Epidermal melanocyte (primary cell): Measurements from ENCODE around the gene SAXO1.
"Not testable (repeated sequence)": the region's sequence is repeated elsewhere in the genome, so short reads cannot be mapped to it uniquely, and the experiment has no call there.

Experiments used
- DNase-seq: peaks from one replicate; pipeline ENCODE4 v3.0.0; 2011; ENCODE audit warnings: low spot score; ENCODE audit not compliant: insufficient read length

Gene SAXO1

DNA sequence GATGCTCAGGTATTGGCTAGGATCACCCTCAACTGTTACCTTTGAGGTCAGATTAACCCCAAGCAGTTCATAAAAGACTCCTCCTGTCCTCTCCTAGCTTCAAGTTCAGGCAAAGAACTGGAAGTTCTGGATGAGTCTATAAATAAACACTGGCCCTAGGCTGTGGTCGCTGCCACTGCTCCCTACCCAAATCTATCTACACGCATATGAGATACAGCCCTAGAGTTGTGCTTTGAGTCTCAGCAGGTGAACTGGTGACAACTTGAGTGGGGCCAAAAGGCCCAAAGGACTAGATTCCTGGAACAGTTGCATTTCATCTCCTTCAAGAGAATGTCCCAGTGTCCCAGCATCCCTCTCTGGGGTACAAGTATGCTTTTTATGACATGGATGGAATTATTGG is 62.6 kb downstream of the SAXO1 start:
- DNase-seq, result no peak

DNA sequence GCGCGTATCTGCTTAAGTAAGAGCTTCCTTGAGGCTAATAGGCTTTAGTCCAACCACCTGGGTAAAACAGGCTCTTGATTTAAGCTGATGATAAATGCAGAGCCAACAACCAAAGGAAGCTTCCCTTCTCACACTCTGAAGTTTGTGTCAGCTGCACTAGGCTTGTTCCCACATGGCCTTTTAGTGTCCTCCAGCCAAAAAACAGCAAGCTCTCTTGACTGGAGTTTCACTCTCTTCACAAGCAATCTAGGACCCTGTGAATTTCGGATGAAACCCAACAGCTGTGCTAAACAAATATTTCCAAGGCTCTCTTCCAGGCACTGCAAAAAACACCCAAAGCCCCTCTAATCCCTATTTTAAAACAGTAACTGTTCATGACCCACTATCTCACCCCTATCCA is 63.9 kb downstream of the SAXO1 start:
- DNase-seq, result no peak

DNA sequence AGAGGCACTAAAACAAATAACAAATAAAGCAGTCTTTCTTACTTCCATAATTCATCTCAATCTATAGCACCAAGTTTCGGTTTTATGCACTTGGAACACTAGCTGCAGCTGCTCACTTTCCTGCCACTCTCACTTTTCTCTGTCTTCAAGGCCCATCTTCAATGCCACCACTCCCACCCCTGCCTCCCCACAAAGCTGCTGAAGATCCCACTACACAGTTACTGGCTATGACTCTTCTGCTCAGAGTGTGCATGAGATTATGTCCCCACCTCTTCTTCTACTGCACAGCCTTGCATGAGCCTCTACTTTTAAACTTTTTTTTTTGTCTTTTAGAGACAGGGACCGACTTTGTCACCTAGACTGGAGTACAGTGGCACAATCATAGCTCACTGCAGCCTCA is 77.4 kb downstream of the SAXO1 start:
- DNase-seq, result no peak

DNA sequence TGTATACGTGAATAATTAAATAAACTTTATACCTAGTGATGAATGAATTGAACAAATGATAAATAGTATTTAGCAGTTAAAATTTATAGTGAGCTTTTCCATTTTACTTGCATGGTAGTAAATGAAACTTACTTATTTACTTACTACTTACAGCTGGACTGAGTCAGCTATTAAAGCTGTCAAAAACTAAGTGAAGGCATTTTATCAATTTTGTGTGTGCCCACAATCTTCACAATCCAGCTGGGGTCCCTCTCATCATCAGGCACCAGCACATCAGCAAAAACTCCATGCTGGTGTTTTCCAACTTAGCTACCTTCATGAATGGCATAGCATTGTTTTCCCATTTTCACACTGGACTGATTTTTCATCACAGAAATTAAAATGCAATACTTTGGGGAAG is 81.1 kb downstream of the SAXO1 start:
- DNase-seq, result no peak

DNA sequence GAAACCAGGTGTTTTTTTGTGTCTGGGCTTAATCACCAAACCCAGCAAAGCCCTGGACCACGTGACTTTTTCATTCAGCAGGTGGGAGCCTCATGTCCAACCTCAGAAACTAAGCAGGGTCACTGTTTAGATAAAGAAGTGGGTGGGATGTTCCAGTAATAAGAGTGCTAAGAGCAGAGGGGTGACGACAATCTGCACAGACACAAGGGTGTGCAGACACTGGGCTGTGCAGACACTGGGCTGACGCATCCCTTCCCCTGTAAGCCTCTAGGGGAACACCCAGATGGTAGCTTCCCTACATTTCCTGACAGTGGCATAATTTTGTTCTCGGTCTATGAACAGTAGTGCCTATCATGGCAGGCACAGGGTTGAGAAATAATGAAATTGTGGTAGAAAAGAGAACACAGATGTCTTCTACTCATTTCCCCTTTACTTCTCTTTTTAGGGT is 85.1 kb downstream of the SAXO1 start:
- no peak for DNase-seq

DNA sequence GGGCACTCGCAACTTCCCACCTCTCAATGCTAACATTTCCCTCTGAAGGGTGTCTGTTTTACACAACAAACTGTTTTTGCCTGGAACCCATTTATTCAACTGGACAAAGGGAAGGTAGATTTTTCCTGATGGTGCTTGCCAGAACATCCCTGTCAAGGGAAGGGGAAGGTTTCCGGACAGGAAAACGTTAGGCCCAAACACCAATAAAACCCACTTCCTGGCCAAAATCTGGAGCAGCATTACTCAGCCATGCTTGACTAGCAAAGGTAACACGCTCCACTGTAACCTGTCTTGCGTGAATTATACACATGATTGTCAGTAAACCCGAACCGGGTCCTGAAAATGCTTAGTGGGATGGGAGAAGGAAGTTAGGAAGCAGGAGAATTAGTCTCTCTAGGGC is 90.2 kb downstream of the SAXO1 start:
- DNase-seq, result no peak

DNA sequence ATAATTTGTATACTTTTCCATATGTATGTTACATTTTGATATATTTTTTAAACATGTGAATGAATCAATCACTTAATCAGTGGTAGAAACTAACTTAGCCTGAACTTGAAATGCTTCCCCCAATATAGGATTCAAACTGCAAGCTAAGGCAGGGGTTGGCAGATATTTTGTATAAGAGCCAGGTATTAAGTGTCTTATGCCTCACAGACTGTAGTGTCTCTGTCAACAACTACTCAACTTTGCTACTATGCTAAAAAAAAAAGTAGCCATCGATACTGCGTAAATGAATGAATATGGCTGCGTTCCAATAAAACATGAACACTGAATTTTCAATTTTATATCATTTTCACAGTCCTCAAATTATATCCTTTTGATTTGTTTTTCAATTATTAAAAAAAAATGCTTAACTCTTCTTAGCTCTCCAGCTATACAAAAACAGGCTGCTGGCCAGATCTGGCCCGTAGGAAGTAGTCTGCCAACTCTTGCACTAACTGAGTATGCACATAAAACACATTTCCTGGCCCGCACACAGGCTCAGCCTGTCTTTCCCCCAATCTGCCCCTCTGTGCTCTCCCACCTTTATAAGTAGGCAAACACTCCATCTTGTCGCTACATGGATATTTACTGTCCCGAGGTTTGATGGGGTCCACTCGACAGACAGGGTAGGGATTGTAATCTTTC is 91.8 kb downstream of the SAXO1 start:
- DNase-seq, result no peak

DNA sequence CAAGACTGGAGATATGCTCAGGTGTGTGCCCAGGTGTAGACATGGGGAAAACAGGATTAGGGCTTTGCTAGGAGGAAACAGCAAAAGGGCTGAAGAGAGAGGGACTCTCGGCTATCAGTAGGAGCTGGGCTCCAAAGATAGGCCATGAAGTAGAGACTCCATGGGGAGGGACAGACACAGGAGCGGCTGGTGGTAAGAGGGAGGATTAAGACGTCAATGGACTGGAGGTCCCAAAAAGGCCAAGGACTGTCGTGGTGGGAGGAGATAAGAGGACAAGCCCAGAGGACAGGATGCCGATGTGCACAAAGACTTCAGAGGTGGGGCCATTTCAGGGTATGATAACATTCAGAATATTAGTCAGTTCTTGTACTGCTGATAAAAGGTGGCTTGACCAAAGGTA is 93.1 kb downstream of the SAXO1 start:
- no peak for DNase-seq

DNA sequence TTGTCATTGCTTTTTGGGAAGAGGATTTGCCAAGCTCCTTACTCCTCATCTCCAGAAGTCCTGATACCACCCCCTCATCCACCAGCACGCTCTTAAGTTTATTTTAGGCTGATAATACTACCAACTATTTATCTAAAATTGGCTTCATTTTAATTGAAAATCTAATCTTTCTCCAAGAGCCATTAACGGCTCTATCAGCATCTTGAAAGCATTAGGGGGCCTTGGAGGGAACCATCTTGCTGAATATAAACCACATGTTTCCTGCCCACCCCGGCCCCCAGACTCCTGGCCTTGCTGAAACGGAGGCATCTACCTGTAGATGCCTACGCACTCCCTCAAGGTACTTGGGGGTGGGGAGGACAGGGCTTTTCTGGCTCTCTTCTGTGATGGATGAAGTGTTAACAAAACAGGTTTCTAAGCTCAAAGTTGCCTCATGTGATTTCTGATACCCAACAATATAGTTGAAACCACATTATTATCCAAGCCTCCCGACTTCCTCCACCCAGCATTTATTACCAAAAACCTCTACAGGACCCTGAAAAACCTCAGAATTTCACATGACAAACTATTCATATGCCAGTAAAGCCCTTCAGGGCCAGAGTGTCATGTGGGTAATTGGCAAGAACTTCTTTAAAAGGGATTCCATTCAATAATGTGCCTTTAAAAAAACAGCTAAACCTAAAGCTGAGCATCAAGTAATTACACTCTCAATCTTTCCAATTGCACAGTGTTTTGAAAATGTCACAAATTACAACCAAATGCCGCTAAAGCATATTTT is 96.7 kb downstream of the SAXO1 start:
- DNase-seq, result peak; percentile 55

DNA sequence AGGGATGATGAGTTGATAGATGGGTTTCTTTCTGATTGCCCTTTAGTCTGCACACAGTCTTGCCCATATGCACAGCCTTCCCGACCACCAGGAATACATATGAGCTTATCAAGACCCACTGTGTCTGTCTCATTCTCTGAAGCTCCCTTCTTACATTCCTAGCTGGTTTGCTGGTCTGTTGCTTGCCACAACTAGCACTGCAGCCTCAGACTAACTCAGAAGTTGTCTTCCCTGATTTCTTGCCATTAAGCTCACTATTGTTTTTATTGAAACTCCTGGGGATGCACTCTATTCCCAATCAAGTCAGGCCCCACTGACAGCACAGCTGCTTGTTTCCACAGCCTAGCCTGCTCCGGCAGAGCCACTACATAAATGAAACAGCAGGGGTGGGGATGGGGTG is 97.5 kb downstream of the SAXO1 start:
- DNase-seq, result no peak

DNA sequence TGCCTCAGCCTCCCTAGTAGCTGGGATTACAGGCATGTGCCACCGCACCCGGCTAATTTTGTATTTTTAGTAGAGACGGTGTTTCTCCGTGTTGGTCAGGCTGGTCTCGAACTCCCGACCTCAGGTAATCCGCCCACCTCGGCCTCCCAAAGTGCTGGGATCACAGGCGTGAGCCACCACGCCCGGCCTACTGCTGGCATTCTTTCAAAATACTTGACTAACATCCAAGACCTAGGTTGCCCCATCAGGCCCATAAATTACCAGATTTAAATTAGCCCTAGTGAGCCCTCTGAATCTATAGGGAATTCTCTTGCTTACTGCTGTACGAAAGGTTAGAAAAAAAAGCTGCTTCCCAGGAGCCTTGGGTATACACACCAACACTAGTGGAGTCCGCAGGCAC is 102.4 kb downstream of the SAXO1 start:
- DNase-seq, result not testable (repeated sequence)

DNA sequence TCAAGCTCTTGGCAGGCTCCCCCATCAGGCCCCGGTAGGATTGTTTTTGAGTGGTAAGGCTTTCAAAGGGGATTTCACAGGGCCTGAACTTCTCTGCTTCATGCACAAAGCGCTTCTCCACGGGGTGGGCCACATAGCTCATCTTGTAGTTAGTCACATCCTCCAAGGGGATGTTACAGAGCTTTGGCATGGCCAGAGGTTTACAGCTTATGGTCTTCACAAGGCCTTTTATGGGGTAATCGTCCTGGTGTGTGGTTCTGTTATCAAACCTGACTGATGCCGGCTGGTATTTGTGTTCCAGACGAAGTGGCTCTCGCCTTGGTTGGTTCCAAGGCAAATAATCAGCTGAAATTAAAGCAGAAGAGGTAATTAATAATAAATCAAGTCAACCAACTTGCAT is 104.3 kb downstream of the SAXO1 start:
- no peak for DNase-seq

DNA sequence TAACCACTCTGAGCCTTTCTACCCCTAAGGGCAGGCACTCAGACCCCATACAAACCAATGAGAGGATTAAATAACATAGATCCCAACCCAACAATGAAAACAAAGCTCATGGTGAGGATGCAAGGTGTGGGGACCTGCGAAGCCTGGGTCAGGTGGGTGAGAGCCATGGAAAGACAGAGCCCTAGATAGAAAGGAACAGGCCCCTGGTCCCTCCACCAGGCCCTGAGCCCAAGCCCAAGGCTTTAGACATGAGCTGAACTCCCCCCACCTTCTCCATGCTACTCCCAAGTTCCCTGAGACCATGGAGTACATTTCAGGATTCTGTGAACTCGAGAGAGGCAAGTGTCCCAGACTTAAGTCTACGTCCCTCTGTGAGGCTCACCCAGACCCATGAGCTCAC is 106.5 kb downstream of the SAXO1 start:
- no peak for DNase-seq

DNA sequence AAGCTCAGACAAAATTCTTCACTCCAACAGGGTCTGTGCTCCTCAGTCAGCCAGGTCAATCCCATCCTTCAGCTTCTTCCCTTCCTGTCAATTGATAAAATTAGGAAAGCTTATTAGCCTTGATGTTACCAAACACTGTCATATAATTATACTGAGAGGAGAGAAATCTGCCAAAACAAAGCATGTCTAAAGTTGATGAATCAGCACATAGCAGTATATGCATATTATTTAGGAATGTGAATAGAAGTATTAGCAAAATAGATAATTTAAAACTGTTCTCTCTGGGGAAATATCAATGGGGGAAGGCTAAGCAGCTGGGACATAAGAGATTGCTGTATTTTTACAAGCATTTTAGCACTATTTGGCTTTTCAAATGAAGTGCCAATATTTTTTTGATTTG is 107.1 kb downstream of the SAXO1 start:
- no peak for DNase-seq

DNA sequence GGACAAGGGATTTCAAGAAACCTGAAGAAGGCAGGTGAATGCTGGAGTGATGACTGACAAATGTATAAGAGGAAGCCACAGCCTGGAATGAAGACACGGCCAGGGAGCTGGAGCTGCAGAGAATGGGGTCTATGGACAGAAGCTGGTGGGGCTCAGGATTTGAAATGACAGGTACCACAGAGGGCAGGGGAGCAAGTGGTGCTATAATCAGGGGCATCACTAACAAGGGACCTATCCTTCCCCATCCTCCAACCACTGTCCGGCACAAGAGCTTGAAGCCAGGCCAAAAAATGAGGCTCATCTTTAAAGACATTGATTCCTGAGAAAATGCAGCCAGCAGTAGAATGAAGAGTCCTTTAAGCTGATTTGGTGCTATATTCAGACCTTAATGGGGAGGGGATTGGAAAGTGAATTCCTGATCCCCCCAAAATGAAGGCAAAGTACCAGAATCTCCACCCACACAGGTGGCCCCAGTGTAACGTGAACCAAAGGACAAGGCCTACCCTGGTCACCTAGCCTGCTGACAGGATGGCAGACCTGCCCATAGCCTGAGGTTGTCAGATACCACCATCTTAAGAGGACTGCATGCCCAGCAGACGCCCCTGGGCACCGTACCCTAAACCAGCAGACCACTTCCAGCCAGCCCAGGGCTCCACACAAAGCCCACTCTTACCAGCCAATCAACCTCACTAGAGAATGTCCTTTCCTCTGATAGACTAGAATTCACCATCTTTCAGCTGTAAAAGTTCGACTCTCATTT is 109.2 kb downstream of the SAXO1 start:
- no peak for DNase-seq

DNA sequence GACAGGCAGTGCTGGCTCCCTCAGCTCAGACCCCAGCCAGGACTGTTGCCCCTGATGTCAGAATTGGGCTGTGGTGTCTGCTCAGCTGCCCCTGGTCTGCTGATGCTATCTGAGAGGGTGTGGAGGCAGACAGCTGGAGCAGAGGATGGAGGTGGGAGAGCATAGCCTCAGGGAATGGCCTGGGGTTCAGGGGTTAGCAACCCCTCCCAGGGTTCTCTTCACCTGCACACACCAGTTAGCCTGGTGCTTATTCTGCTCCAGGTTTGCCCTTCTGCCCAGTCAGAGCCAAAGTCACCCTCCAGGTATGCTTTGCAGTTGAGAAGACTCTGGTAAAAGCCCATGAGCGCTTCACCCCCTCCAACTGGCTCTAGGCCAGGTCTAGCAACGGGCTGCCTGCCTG is 109.8 kb downstream of the SAXO1 start:
- no peak for DNase-seq

DNA sequence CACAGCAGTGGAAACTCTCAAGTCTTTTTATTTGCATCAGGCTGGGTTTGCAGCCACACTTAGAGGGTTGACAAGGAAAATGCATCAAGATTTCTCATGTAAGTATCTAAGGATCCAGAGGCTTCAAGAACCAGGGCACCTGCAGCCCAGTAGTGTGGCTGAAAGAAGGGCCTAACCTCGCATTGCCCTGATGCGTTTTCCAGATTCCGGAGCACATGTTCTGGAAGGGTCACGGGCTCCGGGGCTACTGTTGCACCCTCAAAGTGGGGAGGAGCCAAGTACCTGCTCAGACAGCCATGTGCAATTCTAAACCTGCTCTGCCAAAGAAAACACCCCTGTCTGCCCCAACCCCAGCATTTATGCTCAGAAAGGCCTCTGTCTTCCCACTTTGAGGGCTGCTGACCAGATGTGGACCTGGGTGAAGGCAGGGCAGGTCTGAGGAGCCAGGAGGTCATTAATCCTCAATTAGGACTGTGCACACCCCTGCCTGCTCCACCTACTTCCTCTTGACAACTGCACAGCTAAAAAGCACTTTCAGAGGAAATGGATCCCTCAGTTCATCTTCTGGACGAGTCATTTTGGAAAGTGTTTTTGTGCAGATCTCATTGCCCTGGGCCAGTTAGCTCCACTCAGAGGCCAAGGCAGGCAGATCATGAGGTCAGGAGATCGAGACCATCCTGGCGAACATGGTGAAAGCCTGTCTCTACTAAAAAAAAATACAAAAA is 110.7 kb downstream of the SAXO1 start:
- DNase-seq, result no peak

DNA sequence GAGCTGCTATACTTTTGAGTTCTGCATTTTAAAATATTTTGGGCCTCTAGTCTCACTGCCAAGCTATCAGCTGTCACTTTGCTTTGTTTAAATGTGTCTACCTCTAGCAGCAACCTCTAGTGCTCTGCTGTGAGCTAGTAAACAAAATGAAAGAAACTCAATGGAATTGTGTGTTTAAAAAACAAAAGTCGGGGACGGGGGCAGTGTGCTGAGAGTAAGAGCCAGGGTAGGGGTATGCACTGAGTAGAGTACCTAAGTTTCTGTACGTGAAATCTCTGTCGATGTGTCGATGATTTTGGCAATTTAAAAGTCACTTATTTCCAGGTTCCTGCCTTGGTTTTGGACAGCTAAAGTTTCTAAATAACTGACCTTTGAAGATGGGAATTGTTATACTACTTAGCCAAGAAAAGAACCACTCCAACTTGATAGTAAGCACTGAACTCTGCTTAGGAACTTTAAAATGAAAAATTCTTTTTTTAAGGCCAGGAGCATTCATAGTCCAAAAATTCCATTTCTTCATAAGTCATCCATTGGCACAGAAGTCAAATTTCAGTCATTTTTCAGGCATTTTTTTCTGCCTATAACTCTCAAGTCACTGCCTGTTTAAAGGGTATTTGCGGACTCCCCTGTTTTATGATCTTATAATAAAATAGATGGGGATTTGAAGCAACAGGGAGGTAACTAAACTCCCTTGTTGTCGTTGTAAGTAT is 111.5 kb downstream of the SAXO1 start:
- no peak for DNase-seq

DNA sequence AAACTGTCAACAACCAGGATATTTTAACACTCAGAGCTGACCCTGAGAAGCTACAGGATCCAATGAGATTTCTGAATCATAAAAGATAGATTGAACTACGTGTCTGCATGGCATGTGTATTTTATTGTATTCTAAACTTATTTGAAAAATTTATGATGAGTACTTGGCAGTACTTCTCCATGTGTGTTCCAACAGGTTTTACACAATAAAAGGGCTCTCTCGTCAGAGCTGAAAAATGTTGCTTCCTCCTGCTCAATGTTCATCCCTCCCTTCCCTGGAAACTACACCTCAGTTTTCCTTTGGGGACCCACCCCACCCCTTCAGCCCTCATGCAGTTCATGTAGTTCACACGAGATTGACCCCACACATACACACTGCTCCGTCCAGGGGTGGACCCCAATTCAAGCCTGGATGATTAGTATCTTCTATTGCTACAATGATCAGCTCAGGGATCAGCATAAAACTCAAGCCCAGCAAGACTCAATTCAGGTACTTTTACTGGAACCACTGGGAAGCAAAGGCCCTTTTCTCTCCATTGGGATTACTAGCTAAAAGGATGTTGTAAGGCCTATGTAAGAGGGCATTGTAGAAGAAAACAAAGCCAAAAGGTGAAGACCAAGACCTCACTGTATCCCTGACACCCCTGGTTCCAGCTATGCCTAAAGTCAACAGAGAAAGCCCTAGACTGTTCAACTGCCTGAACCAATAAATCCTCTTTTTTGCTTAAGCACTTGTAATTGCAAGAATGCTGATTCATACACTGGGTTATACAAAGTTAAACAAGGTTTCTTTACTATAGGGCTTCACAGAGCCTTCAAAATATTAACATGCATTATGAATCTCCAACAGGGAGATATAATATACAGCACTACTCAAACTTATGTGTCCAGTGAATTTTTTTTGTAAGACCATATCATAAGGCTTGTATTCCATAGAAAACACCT is 112.6 kb downstream of the SAXO1 start:
- no peak for DNase-seq
